Subcutaneous adipose tissue (tissue), 4 donors: Measurements from ENCODE around the gene COBL. TPM values are rescaled to one million over a fixed set of nuclear protein-coding genes. Genes with fewer than 3 reads are reported as not detected.

ENCODE experiments used
- CTCF ChIP-seq: fragments of 450-650 bp; IDR thresholded peaks from one replicate; pipeline ENCODE4 v1.5.1; 2016; ENCODE audit warnings: low read depth, mild to moderate bottlenecking, control low read depth, antibody characterized with exemption, moderate library complexity
- total RNA-seq, 4 donors: library from RNA; depleted of rRNA; stranded (reverse); fragments of >200 nt; gene quantifications; one replicate each; pipeline ENCODE4 v1.1.0, GENCODE V29; 2016

Gene COBL
- total RNA-seq, 4 donors from 2014 or later = 0.51 to 1.8 (median 0.93) TPM

DNA sequence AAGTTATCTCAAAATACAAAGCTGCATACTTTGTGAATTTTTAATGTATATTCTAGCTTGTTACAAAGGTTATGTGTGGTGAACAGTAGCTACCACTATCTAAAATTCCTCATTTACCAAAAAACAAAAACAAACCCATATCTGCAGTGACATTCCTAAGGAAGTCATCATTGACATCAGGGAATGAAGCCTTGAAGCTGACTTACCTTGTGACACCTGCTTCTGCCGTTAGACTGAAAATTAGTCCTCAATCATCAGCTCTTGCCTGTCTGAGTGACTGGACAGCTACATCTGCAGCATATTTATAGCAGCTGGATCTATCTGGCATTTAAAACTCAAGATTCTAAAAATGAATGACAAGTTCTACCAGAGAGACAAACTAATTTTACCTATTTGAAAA lies 43.2 kb downstream of the COBL start:
- TF ChIP-seq CTCF = no peak

- TF ChIP-seq CTCF = no peak
These were observed 45.6 kb downstream of the COBL start for GRCh38 chr7:51270965-51271364.

DNA sequence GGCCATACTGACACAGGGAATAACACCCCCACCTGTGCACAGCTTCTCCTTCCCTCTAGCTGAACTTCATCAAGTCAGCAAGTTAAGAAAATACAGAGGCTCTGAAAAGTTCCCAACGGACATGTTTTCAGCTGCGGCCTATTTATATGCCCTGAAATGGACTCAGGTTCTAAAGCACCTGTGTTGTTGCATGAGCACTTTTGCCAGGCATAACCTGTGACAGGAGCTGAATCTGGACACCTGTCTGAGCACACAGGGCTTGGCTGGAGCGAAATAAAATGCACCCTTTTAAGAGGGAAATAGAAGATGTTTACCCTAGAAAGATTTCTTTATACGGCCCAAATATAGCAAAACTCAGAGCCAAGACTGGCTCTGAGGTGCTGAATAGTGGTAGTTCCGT lies 46.7 kb downstream of the COBL start:
- TF ChIP-seq CTCF = no peak

GRCh38 chr7:51269321-51269720 lies 47.3 kb downstream of the COBL start:
- TF ChIP-seq CTCF = no peak

DNA sequence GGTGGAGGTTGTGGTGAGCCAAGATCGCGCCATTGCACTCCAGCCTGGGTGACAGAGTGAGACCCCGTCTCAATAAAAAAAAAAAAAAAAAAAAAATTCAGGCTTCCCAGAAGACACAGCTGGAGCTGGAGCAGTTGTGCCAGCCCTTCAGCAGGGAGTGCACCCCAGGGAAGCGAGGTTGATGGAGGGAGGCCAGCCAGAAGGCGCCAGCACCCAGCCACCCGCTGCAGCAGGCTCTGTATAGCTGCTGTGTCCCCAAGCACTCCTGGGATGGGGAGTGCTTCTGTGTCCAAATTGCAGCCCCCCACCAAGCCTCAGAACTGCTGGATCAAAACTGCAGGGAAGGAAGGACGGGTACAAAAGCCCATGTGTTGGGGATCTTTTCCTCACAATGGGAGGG lies 47.8 kb downstream of the COBL start:
- TF ChIP-seq CTCF = no peak

DNA sequence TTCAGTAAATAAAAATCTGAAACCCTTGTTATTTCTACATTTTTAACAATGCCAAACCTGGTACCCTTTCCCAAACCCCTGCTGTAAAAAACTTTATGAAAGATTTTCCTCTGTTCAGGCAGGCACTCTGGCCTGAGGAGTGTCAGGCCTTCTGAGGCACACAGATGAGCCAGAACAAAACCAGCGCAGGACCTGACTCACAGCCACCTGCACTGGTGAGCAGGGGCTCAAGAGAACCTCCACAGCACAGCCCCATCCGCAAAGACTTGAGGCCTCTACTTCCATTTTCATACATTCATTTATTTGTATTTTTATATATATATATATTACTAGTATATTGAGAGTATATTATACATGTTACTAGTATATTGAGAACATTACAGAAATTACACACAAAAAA lies 49.4 kb downstream of the COBL start:
- TF ChIP-seq CTCF = no peak

DNA sequence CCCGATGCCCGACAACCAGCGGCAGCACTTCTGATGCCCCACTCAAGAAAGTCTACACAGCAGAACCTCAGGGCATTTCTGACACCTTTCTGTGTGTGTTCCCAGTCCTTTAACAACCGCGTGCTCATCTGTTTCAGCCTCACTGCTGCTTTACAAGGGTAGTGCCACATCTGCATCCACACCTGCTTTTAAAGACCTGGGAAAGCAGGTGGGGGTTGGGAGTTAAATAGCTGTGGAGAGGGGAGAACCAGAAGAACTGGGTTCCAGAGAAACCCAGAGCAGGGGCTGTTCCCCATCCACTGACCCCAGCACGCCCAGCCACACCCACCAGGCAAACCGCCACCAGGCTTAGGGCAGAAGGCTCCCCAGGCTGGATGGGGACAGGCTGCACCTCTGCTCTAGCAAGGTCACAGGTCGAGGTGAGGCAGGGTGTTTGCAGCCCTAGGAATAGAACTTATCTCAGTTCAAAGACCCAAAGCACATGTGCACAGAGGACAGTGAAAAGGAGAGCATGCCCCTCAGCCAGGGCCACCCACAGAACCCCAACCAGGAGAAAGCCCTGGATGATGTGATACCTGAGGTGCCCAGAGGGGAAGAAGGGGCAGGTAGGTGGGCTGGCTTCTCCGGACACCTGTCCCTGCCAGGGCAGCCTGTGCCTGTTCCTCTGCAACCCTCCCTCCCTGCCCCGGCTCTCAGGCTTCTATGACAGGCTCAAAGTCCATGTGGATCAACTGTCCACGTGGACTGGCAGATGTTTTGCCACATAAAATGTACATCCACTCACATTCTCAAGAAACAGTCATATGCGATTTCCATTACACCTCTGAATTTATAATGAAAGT lies 51.3 kb downstream of the COBL start:
- no peak for TF ChIP-seq CTCF
